HCT116 (cell line): ENCODE data around the gene ACY1. TPM values are rescaled to one million over a fixed set of nuclear protein-coding genes. Genes with fewer than 3 reads are reported as not detected.

Source experiments
- ATAC-seq: fragments of 200-7000 bp; cut with Tn5 transposase; 2 replicates; pipeline ENCODE4 v1.9.1; 2020; ENCODE audit warnings: mild to moderate bottlenecking, moderate library complexity
- BruUV-seq: library from RNA; stranded (reverse); fragments of 400-500 nt; replicated peaks from 2 replicates; lab custom pipeline; 2021; lab: Mats Ljungman, UMichigan
- CTCF ChIA-PET: fragments of 300-600 bp; sonication (Branson Sonifier 250); formaldehyde crosslinking; loops from one replicate; lab custom pipeline; 2021; ENCODE audit warnings: antibody characterized with exemption; lab: Charles Lee
- POLR2A ChIA-PET: fragments of 300-600, 350-600 bp; sonication (Branson Sonifier 250); formaldehyde crosslinking; loops from one replicate; lab custom pipeline; 2021; ENCODE audit warnings: antibody characterized with exemption; lab: Charles Lee
- RAD21 ChIA-PET, 2 experiments: fragments of 300-600 bp; sonication (Branson Sonifier 250); formaldehyde crosslinking; loops; one replicate each; lab custom pipeline; 2023; ENCODE audit warnings: low total read pairs in 2 of 2; ENCODE audit not compliant: uncharacterized antibody in 2 of 2, unreplicated experiment in 2 of 2, low non-redundant PET in 1 of 2; lab: Charles Lee
- DNase-seq: peaks from one replicate; pipeline ENCODE4 v3.0.0-alpha.2; 2010; ENCODE audit warnings: low read depth, low spot score
- H2AFZ ChIP-seq: fragments of 200-600 bp; shearing (Covaris generic), sonication (generic); 2 replicates; pipeline ENCODE4 v1.6.1; 2017; ENCODE audit warnings: low read depth, mixed run types, mixed read lengths, antibody characterized with exemption, low read length; ENCODE audit not compliant: poor library complexity, severe bottlenecking
- H3K27ac ChIP-seq: 2 replicates; pipeline ENCODE4 v1.5.1; 2012; ENCODE audit warnings: low read depth, low read length
- H3K27me3 ChIP-seq: fragments of 200-600 bp; sonication (generic); 2 replicates; pipeline ENCODE4 v1.6.1; 2016; ENCODE audit warnings: mixed run types, low read length, mixed read lengths; ENCODE audit not compliant: insufficient read depth
- H3K36me3 ChIP-seq, 2 experiments: fragments of 200-500 bp in 1 of 2; fragments of 200-600 bp in 1 of 2; sonication (Bioruptor generic) in 1 of 2; sonication (generic) in 1 of 2; 2 replicates each; pipeline versions ENCODE4 v1.5.1 to v1.6.1; 2014 to 2016; ENCODE audit warnings: low read length in 2 of 2, inconsistent platforms in 1 of 2, mixed read lengths in 1 of 2, mixed run types in 1 of 2; ENCODE audit not compliant: insufficient read depth in 2 of 2, control insufficient read depth in 1 of 2
- H3K4me1 ChIP-seq, 2 experiments: fragments of 200-600 bp in 1 of 2; sonication (generic) in 1 of 2; 2 replicates each; pipeline versions ENCODE4 v1.5.1 to v1.6.1; 2012 to 2017; ENCODE audit warnings: low read length in 2 of 2, inconsistent platforms in 1 of 2, mild to moderate bottlenecking in 1 of 2, mixed read lengths in 1 of 2, mixed run types in 1 of 2, moderate library complexity in 1 of 2; ENCODE audit not compliant: insufficient read depth in 2 of 2, control insufficient read depth in 1 of 2
- H3K4me2 ChIP-seq: fragments of 200-600 bp; sonication (generic); 2 replicates; pipeline ENCODE4 v1.6.1; 2017; ENCODE audit warnings: mixed run types, low read length, mixed read lengths
- H3K4me3 ChIP-seq, 2 experiments: fragments of 200-600 bp in 1 of 2; sonication (generic) in 1 of 2; replicated peaks in 1 of 2; 2 replicates each; pipeline ENCODE4 v1.5.1; 2011 to 2016; ENCODE audit warnings: low read length in 2 of 2, control low read depth in 1 of 2, low read depth in 1 of 2, mild to moderate bottlenecking in 1 of 2, mixed read lengths in 1 of 2, mixed run types in 1 of 2
- H3K79me2 ChIP-seq: fragments of 200-600 bp; sonication (generic); 2 replicates; pipeline ENCODE4 v1.6.1; 2017; ENCODE audit warnings: mild to moderate bottlenecking, mixed run types, low read length, moderate library complexity, mixed read lengths; ENCODE audit not compliant: insufficient read depth
- H3K9ac ChIP-seq: fragments of 200-600 bp; sonication (generic); 2 replicates; pipeline ENCODE4 v1.6.1; 2016; ENCODE audit warnings: low read length, mixed read lengths
- H3K9me2 ChIP-seq: fragments of 200-600 bp; sonication (generic), shearing (Covaris generic); 2 replicates; pipeline ENCODE4 v1.6.1; 2017; ENCODE audit warnings: mixed run types, mild to moderate bottlenecking, moderate library complexity; ENCODE audit not compliant: insufficient read depth
- H3K9me3 ChIP-seq, 2 experiments: fragments of 200-500 bp in 1 of 2; fragments of 200-600 bp in 1 of 2; sonication (Bioruptor generic) in 1 of 2; sonication (generic) in 1 of 2; 2 replicates each; pipeline ENCODE4 v1.6.1; 2014 to 2017; ENCODE audit warnings: low read length in 2 of 2, mixed read lengths in 2 of 2, inconsistent platforms in 1 of 2, low read depth in 1 of 2, mild to moderate bottlenecking in 1 of 2, mixed run types in 1 of 2, moderate library complexity in 1 of 2; ENCODE audit not compliant: control insufficient read depth in 1 of 2, insufficient read depth in 1 of 2
- H4K20me1 ChIP-seq: fragments of 200-600 bp; sonication (generic), shearing (Covaris generic); 2 replicates; pipeline ENCODE4 v1.6.1; 2017; ENCODE audit warnings: mixed run types, mild to moderate bottlenecking, moderate library complexity; ENCODE audit not compliant: insufficient read depth
- CBX3 ChIP-seq: IDR thresholded peaks from 2 replicates; pipeline ENCODE4 v1.6.1; 2012; ENCODE audit warnings: low read depth
- CEBPB ChIP-seq: IDR thresholded peaks from 2 replicates; pipeline ENCODE4 v1.6.1; 2012; ENCODE audit warnings: low read depth
- EGR1 ChIP-seq: IDR thresholded peaks from 2 replicates; pipeline ENCODE4 v1.6.1; 2012; ENCODE audit warnings: low read depth
- ELF1 ChIP-seq: IDR thresholded peaks from 2 replicates; pipeline ENCODE4 v1.6.1; 2012; ENCODE audit warnings: low read depth, borderline replicate concordance
- EZH2 ChIP-seq: fragments of 200-600 bp; sonication (generic); IDR thresholded peaks from 2 replicates; pipeline ENCODE4 v1.6.1; 2017; ENCODE audit warnings: antibody characterized with exemption, mixed run types
- EZH2phosphoT487 ChIP-seq: fragments of 200-600 bp; IDR thresholded peaks from 2 replicates; pipeline ENCODE4 v1.6.1; 2018; ENCODE audit warnings: antibody characterized with exemption, borderline replicate concordance
- FOSL1 ChIP-seq: IDR thresholded peaks from 2 replicates; pipeline ENCODE4 v1.6.1; 2012; ENCODE audit warnings: low read depth
- JUND ChIP-seq: IDR thresholded peaks from 2 replicates; pipeline ENCODE4 v1.6.1; 2012
- POLR2A ChIP-seq: IDR thresholded peaks from 2 replicates; pipeline ENCODE4 v1.7.0; 2011; ENCODE audit warnings: borderline replicate concordance; ENCODE audit not compliant: insufficient read depth, insufficient read length; ENCODE audit errors: extremely low read depth
- POLR2AphosphoS5 ChIP-seq: IDR thresholded peaks from 2 replicates; pipeline ENCODE4 v1.6.1; 2011; ENCODE audit warnings: mild to moderate bottlenecking, low read depth, low read length, moderate library complexity
- RAD21 ChIP-seq: IDR thresholded peaks from 2 replicates; pipeline ENCODE4 v1.6.1; 2012; ENCODE audit warnings: low read depth, mild to moderate bottlenecking
- REST ChIP-seq: IDR thresholded peaks from 2 replicates; pipeline ENCODE4 v1.6.1; 2012; ENCODE audit warnings: low read depth
- SRF ChIP-seq: IDR thresholded peaks from 2 replicates; pipeline ENCODE4 v1.6.1; 2012; ENCODE audit warnings: low read depth
- TCF7L2 ChIP-seq: IDR thresholded peaks from 2 replicates; pipeline ENCODE4 v1.7.0; 2011; ENCODE audit warnings: borderline replicate concordance, inconsistent platforms; ENCODE audit not compliant: insufficient read depth, insufficient read length; ENCODE audit errors: extremely low read depth
- YY1 ChIP-seq: IDR thresholded peaks from 2 replicates; pipeline ENCODE4 v1.6.1; 2011; ENCODE audit warnings: low read length, low read depth, moderate library complexity, mild to moderate bottlenecking; ENCODE audit not compliant: insufficient replicate concordance; ENCODE audit errors: extremely low read depth
- ZNF274 ChIP-seq: fragments of 200-500 bp; sonication (Bioruptor generic); IDR thresholded peaks from 2 replicates; pipeline ENCODE4 v1.6.1; 2014; ENCODE audit warnings: mild to moderate bottlenecking, low read depth, low read length, inconsistent platforms
- intact Hi-C: fragments of 100-400 bp; cut with micrococcal nuclease; formaldehyde crosslinking; loops from 2 replicates; pipeline ENCODE4 v1.10.0; 2022
- total RNA-seq: library from RNA; stranded (reverse); gene quantifications from one replicate; pipeline ENCODE4 v1.2.1, GENCODE V29; 2021; ENCODE audit not compliant: unreplicated experiment
- TF ChIP-seq, protein P1 (sequence below): IDR thresholded peaks from 2 replicates; pipeline ENCODE4 v1.6.1; 2012
- TF ChIP-seq, protein P2 (sequence below), 3 experiments: fragments of 200-600 bp in 1 of 3; sonication (generic) in 1 of 3; IDR thresholded peaks in 2 of 3; conservative IDR thresholded peaks in 1 of 3; 2 replicates each; pipeline ENCODE4 v1.5.1; 2012 to 2017; ENCODE audit warnings: low read depth in 2 of 3, low read length in 2 of 3, antibody characterized with exemption in 1 of 3, borderline replicate concordance in 1 of 3, control low read depth in 1 of 3, mild to moderate bottlenecking in 1 of 3, mixed read lengths in 1 of 3, mixed run types in 1 of 3, moderate library complexity in 1 of 3; ENCODE audit not compliant: insufficient read depth in 1 of 3
- TF ChIP-seq, protein P3 (sequence below): IDR thresholded peaks from 2 replicates; pipeline ENCODE4 v1.6.1; 2012

The ACY1 gene
- total RNA-seq, 1 experiment from 2014 or later: 73.2 TPM

DNA sequence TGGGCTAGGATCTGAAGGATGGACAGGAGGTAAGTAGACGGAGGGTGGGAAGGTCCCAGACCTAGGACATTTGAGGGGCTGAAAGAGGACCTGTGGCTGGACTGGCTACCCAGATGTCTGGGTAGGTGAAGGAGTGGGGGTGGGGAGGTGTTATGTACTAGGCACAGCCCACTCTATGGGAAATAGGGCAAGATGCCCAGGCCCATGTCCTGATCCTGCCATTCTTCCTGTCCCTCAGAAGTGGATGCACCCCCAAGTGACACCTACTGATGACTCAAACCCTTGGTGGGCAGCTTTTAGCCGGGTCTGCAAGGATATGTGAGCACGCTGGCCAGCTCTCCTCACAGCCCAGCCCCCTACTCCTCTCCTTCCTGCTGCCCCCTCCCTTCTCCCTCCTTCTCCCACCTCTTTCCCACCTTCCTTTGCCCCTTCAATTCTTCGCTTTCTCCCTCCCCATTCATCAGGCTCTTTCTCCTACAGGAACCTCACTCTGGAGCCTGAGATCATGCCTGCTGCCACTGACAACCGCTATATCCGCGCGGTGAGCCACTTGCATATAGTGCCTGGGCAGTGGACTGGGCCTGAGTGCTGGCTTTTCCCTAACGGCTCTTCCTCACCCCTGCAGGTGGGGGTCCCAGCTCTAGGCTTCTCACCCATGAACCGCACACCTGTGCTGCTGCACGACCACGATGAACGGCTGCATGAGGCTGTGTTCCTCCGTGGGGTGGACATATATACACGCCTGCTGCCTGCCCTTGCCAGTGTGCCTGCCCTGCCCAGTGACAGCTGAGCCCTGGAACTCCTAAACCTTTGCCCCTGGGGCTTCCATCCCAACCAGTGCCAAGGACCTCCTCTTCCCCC lies 5.2 kb downstream of the ACY1 start:
- no peak overlapping the region for H2AFZ ChIP-seq
- CTCF ChIA-PET: no interaction called here
- H3K36me3 ChIP-seq: peaks cover 2 to 10% of the 10 kb centered on the region in 2 experiments; a peak in 2 of 4 replicates
- RAD21 ChIA-PET: no interaction called here
- no peak overlapping the region for H3K4me2 ChIP-seq
- H3K4me1 ChIP-seq: peaks cover 8 to 50% of the 10 kb centered on the region in 2 experiments
- no peak overlapping the region for H3K9ac ChIP-seq
- BruUV-seq: no TSS peak
- intact Hi-C loops: no loop called here
- no peaks in the 10 kb centered on the region for H3K27me3 ChIP-seq
- TF ChIP-seq, protein P1, sequence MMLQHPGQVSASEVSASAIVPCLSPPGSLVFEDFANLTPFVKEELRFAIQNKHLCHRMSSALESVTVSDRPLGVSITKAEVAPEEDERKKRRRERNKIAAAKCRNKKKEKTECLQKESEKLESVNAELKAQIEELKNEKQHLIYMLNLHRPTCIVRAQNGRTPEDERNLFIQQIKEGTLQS: no peak
- TF ChIP-seq EZH2phosphoT487: no peak
- no peak for TF ChIP-seq JUND
- no peak for TF ChIP-seq REST
- no peak for TF ChIP-seq POLR2A
- TF ChIP-seq YY1: no peak
- no peak for TF ChIP-seq EZH2
- no peak for TF ChIP-seq CEBPB
- no peak for TF ChIP-seq RAD21
- TF ChIP-seq EGR1: no peak
- no peak for TF ChIP-seq TCF7L2
- TF ChIP-seq CBX3: no peak
- no peak for TF ChIP-seq POLR2AphosphoS5
- no peak for TF ChIP-seq SRF
- TF ChIP-seq, protein P2, sequence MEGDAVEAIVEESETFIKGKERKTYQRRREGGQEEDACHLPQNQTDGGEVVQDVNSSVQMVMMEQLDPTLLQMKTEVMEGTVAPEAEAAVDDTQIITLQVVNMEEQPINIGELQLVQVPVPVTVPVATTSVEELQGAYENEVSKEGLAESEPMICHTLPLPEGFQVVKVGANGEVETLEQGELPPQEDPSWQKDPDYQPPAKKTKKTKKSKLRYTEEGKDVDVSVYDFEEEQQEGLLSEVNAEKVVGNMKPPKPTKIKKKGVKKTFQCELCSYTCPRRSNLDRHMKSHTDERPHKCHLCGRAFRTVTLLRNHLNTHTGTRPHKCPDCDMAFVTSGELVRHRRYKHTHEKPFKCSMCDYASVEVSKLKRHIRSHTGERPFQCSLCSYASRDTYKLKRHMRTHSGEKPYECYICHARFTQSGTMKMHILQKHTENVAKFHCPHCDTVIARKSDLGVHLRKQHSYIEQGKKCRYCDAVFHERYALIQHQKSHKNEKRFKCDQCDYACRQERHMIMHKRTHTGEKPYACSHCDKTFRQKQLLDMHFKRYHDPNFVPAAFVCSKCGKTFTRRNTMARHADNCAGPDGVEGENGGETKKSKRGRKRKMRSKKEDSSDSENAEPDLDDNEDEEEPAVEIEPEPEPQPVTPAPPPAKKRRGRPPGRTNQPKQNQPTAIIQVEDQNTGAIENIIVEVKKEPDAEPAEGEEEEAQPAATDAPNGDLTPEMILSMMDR (IDR thresholded peaks at IDR 0.05 in 2 of 3, conservative IDR thresholded peaks at IDR 0.05 in 1 of 3; ENCODE audit: borderline replicate concordance in 1 of 3, insufficient read depth in 1 of 3, low read depth in 2 of 3, low read length in 2 of 3): no peak
- TF ChIP-seq ELF1: no peak
- TF ChIP-seq ZNF274: no peak
- TF ChIP-seq, protein P3, sequence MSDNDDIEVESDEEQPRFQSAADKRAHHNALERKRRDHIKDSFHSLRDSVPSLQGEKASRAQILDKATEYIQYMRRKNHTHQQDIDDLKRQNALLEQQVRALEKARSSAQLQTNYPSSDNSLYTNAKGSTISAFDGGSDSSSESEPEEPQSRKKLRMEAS: no peak
- TF ChIP-seq FOSL1: no peak
- TF ChIP-seq, all 23 proteins: peak for 0
- POLR2A ChIA-PET: no interaction called here
- ATAC-seq: no peak
- Histone ChIP-seq H3K79me2 (peaks cover 7% of the 10 kb centered on the region; the same call in 1 of the 2 replicates), H3K9me2 (no peaks in the 10 kb centered on the region), H3K9me3 (no peaks in the 10 kb centered on the region), H3K27ac (no peak overlapping the region), H3K4me3 (no peak overlapping the region), H4K20me1 (no peaks in the 10 kb centered on the region; the same call in 1 of the 2 replicates)
- no peak for DNase-seq
